Measurements from ENCODE around the gene HPX. TPM values are rescaled to one million over a fixed set of nuclear protein-coding genes. Genes with fewer than 3 reads are reported as not detected.

HPX gene, protein sequence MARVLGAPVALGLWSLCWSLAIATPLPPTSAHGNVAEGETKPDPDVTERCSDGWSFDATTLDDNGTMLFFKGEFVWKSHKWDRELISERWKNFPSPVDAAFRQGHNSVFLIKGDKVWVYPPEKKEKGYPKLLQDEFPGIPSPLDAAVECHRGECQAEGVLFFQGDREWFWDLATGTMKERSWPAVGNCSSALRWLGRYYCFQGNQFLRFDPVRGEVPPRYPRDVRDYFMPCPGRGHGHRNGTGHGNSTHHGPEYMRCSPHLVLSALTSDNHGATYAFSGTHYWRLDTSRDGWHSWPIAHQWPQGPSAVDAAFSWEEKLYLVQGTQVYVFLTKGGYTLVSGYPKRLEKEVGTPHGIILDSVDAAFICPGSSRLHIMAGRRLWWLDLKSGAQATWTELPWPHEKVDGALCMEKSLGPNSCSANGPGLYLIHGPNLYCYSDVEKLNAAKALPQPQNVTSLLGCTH
- total RNA-seq, result 0.95 TPM in 1 of 2 replicates, not detected in the other
- 0.73 and 2.3 TPM in 2 replicates for polyA plus RNA-seq

DNA sequence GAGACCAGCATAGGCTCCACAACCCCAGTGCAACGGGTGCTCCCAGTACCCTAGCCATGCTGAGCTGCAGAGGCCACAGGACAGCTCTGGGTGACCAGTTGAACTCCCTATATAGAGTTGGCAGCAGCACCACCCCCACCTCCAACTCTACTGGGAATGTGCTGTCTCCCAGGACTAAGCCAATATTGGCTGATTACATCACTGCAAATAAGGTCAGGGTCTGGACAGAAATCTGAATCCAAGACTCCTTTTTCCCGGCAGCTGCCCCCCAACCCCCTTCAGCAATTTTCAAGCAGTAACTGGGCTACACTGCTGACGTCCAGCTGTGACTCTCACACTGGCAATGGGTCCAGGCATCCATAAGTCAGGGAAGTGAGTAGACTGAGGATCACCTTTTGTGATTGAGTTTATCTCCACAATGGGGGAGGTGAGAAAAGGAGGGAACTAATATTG lies at the start of gene HPX:
Gene HPX (minus strand): TSS at position 82 of the 453 bp plus-strand sequence. CDS start 24 bp downstream, at position 58.
- H3K27ac ChIP-seq, result no peak within 1 kb of the TSS
- H3K36me3 ChIP-seq, result no peaks in the 10 kb centered on the region
- H3K4me3 ChIP-seq, result no peak within 1 kb of the TSS
- TF ChIP-seq, protein P1, sequence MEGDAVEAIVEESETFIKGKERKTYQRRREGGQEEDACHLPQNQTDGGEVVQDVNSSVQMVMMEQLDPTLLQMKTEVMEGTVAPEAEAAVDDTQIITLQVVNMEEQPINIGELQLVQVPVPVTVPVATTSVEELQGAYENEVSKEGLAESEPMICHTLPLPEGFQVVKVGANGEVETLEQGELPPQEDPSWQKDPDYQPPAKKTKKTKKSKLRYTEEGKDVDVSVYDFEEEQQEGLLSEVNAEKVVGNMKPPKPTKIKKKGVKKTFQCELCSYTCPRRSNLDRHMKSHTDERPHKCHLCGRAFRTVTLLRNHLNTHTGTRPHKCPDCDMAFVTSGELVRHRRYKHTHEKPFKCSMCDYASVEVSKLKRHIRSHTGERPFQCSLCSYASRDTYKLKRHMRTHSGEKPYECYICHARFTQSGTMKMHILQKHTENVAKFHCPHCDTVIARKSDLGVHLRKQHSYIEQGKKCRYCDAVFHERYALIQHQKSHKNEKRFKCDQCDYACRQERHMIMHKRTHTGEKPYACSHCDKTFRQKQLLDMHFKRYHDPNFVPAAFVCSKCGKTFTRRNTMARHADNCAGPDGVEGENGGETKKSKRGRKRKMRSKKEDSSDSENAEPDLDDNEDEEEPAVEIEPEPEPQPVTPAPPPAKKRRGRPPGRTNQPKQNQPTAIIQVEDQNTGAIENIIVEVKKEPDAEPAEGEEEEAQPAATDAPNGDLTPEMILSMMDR (IDR thresholded peaks at IDR 0.05; ENCODE audit: low read depth, low read length), result no peak
- no peaks in the 10 kb centered on the region for H3K27me3 ChIP-seq
- H3K9me3 ChIP-seq (ENCODE audit: low read depth), result no peaks in the 10 kb centered on the region
- peak in 1 of 2 donors; percentile 1 for DNase-seq (ENCODE audit: low read depth in 1 of 2, low spot score in 1 of 2)
- H3K4me1 ChIP-seq (ENCODE audit: low read depth), result peaks cover 15% of the 10 kb centered on the region

DNA sequence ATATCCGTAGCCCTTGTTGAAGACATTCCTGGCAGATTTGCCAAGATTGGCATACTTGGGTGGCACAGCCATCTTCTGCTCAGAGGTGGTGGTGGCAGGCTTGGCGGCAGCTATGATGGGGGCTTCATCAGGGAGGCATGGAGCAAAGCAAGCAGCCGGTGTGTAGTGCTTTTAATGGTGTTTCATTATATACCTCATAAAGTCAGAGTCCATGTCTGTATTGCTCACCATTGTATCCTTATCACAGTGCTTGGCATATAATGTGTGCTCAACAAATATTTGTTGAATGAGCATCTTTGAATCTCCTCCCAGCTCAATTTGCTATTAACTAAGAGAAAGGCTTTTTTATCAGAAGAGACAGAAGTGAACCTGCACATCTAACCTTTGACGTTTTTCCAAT lies 48.5 kb upstream of the HPX start:
- H3K4me1 ChIP-seq (ENCODE audit: low read depth), result no peaks in the 10 kb centered on the region
- H3K4me3 ChIP-seq, result no peak overlapping the region
- H3K27ac ChIP-seq, result no peak overlapping the region
- H3K36me3 ChIP-seq, result peaks cover 26% of the 10 kb centered on the region
- no peaks in the 10 kb centered on the region for H3K9me3 ChIP-seq (ENCODE audit: low read depth)
- H3K27me3 ChIP-seq, result no peaks in the 10 kb centered on the region
- no peak for DNase-seq (ENCODE audit: low read depth in 1 of 2, low spot score in 1 of 2)
- TF ChIP-seq, protein P1 (IDR thresholded peaks at IDR 0.05; ENCODE audit: low read depth, low read length), result no peak

DNA sequence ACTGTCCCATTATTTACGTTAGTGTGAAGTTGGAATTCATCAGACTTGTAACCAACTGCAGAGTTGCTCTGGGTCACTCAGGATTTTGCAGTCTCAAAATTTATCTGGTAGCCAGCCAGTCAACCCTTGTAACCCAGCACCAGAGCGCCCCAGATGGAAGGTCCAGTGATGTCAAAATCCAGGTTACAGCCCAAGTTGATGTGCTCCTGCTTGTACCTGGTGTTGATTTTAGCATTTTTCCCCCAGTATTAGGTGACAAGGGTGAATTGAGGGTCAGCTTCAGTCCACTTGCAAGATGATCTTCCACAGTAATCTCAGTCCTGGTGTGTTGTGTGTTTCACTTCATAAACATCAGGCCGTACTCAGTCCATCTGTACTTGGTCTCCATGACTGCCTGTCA lies 48.0 kb upstream of the HPX start:
- peaks cover 26% of the 10 kb centered on the region for H3K36me3 ChIP-seq
- H3K4me3 ChIP-seq, result no peak overlapping the region
- TF ChIP-seq, protein P1 (IDR thresholded peaks at IDR 0.05; ENCODE audit: low read depth, low read length), result no peak
- DNase-seq (ENCODE audit: low read depth in 1 of 2, low spot score in 1 of 2), result no peak
- H3K27ac ChIP-seq, result no peak overlapping the region
- H3K27me3 ChIP-seq, result no peaks in the 10 kb centered on the region
- H3K4me1 ChIP-seq (ENCODE audit: low read depth), result no peaks in the 10 kb centered on the region
- no peaks in the 10 kb centered on the region for H3K9me3 ChIP-seq (ENCODE audit: low read depth)

DNA sequence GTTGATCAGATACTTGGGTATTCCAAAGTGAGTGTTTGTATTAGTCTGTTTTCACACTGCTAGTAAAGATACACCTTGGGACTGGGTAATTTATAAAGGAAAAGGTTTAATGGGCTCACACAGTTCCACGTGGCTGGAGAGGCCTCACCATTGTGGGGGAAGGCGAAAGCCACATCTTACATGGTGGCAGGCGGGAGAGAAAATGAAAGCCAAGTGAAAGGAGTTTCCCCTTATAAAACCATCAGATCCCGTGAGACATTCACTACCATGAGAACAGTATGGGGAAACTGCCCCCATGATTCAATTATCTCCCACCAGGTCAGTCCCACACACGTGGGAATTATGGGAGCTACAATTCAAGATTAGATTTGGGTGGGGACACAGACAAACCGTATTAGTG lies 47.6 kb upstream of the HPX start:
- Histone ChIP-seq H3K36me3 (peaks cover 26% of the 10 kb centered on the region), H3K4me1 (ENCODE audit: low read depth) (no peaks in the 10 kb centered on the region), H3K9me3 (ENCODE audit: low read depth) (no peaks in the 10 kb centered on the region), H3K4me3 (no peak overlapping the region), H3K27me3 (no peaks in the 10 kb centered on the region), H3K27ac (no peak overlapping the region)
- DNase-seq (ENCODE audit: low read depth in 1 of 2, low spot score in 1 of 2), result no peak
- TF ChIP-seq, protein P1 (IDR thresholded peaks at IDR 0.05; ENCODE audit: low read depth, low read length), result no peak

DNA sequence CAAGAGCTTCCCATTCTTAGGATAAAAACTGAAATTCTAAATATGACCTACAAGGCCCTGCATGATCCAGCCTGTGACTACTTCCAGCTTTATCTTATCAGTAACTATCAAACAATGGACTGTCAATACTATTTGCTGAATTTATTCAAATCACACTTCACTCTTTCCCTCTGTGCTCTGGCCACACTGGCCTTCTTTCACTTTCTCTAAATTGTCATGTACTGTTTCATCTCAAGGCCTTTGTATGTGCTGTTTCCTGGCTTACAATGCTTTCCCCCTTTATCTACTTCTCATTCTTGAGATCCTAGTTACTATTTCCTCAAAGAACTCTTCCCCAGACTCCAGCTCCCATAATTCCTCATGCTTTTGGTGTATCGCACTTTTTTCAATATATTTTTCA lies 46.2 kb upstream of the HPX start:
- H3K27me3 ChIP-seq, result no peaks in the 10 kb centered on the region
- TF ChIP-seq, protein P1 (IDR thresholded peaks at IDR 0.05; ENCODE audit: low read depth, low read length), result no peak
- peaks cover 29% of the 10 kb centered on the region for H3K36me3 ChIP-seq
- no peak overlapping the region for H3K27ac ChIP-seq
- H3K4me3 ChIP-seq, result no peak overlapping the region
- H3K4me1 ChIP-seq (ENCODE audit: low read depth), result peaks cover 8% of the 10 kb centered on the region
- no peak for DNase-seq (ENCODE audit: low read depth in 1 of 2, low spot score in 1 of 2)
- no peaks in the 10 kb centered on the region for H3K9me3 ChIP-seq (ENCODE audit: low read depth)
